Keratinocyte (primary cell): ENCODE results near the gene PGM1. TPM values are rescaled to one million over a fixed set of nuclear protein-coding genes. Genes with fewer than 3 reads are reported as not detected.

Experiments used
- DNase-seq: peaks from one replicate; pipeline ENCODE4 v3.0.0-alpha.2; 2011; ENCODE audit warnings: low read depth, missing footprints, low spot score
- FAIRE-seq: peaks from 2 replicates; lab custom pipeline; 2011; peaks lifted over from hg19 to GRCh38; lab: Jason Lieb, UNC
- H2AFZ ChIP-seq: 2 replicates; pipeline ENCODE4 v1.6.0; 2012; ENCODE audit warnings: low read length, control low read depth, inconsistent platforms; ENCODE audit not compliant: control insufficient read depth
- H3K27ac ChIP-seq: 2 replicates; pipeline ENCODE4 v1.5.1; 2011; ENCODE audit warnings: low read length; ENCODE audit not compliant: control insufficient read depth, insufficient read depth
- H3K27me3 ChIP-seq: 3 replicates; pipeline ENCODE4 v1.6.0; 2011; ENCODE audit warnings: low read length; ENCODE audit not compliant: control insufficient read depth, insufficient read depth; ENCODE audit errors: extremely low read depth
- H3K36me3 ChIP-seq, 2 experiments: 2 replicates in 1 of 2; 3 replicates in 1 of 2; pipeline ENCODE4 v1.5.1; 2011; ENCODE audit warnings: low read length in 2 of 2, mild to moderate bottlenecking in 1 of 2; ENCODE audit not compliant: control insufficient read depth in 2 of 2, insufficient read depth in 2 of 2; ENCODE audit errors: extremely low read depth in 1 of 2
- H3K4me1 ChIP-seq: 3 replicates; pipeline ENCODE4 v1.5.1; 2011; ENCODE audit warnings: low read length; ENCODE audit not compliant: control insufficient read depth, insufficient read depth; ENCODE audit errors: extremely low read depth
- H3K4me2 ChIP-seq: 3 replicates; pipeline ENCODE4 v1.6.0; 2011; ENCODE audit warnings: low read depth, low read length; ENCODE audit not compliant: control insufficient read depth, insufficient read depth; ENCODE audit errors: extremely low read depth
- H3K4me3 ChIP-seq, 3 experiments: fragments of 200-600 bp in 1 of 3; sonication (generic) in 1 of 3; 2 replicates in 2 of 3; 3 replicates in 1 of 3; pipeline ENCODE4 v1.5.1; 2011 to 2016; ENCODE audit warnings: low read length in 3 of 3, mild to moderate bottlenecking in 3 of 3, control low read depth in 2 of 3, inconsistent platforms in 1 of 3, low read depth in 1 of 3, mixed read lengths in 1 of 3, mixed run types in 1 of 3, moderate library complexity in 1 of 3; ENCODE audit not compliant: control insufficient read depth in 2 of 3, insufficient read depth in 2 of 3; ENCODE audit errors: extremely low read depth in 1 of 3
- H3K79me2 ChIP-seq: 2 replicates; pipeline ENCODE4 v1.6.0; 2012; ENCODE audit warnings: low read length; ENCODE audit not compliant: control insufficient read depth, insufficient read depth
- H3K9ac ChIP-seq: 3 replicates; pipeline ENCODE4 v1.6.0; 2011; ENCODE audit warnings: low read length; ENCODE audit not compliant: control insufficient read depth, insufficient read depth; ENCODE audit errors: extremely low read depth
- H3K9me1 ChIP-seq: 3 replicates; pipeline ENCODE4 v1.6.0; 2011; ENCODE audit warnings: low read length; ENCODE audit not compliant: control insufficient read depth, insufficient read depth; ENCODE audit errors: extremely low read depth
- H3K9me3 ChIP-seq: 2 replicates; pipeline ENCODE4 v1.5.1; 2012; ENCODE audit warnings: low read depth, low read length; ENCODE audit not compliant: control insufficient read depth
- H4K20me1 ChIP-seq: 3 replicates; pipeline ENCODE4 v1.6.0; 2011; ENCODE audit warnings: low read length; ENCODE audit not compliant: control insufficient read depth, insufficient read depth; ENCODE audit errors: extremely low read depth
- CTCF ChIP-seq, 3 experiments: IDR thresholded peaks in 1 of 3; conservative IDR thresholded peaks in 1 of 3; optimal IDR thresholded peaks in 1 of 3; 2 replicates in 2 of 3; 3 replicates in 1 of 3; pipeline versions ENCODE3 to v1.5.1; 2011; ENCODE audit warnings: low read length in 3 of 3, mild to moderate bottlenecking in 3 of 3, moderate library complexity in 2 of 3, control low read depth in 1 of 3, inconsistent platforms in 1 of 3; ENCODE audit not compliant: insufficient read depth in 2 of 3; ENCODE audit errors: extremely low read depth in 1 of 3
- EZH2 ChIP-seq: IDR thresholded peaks from one replicate; pipeline ENCODE4 v1.6.1; 2012; ENCODE audit warnings: inconsistent platforms, mild to moderate bottlenecking, low read length, moderate library complexity
- dilution Hi-C: fragments of 300-500 bp; cut with MboI; formaldehyde crosslinking; loops from one replicate; pipeline ENCODE4 v1.7.0; 2020; ENCODE audit warnings: low sequenced_read_pairs; ENCODE audit not compliant: extremely low pct_ligation_motif_present
- polyA plus RNA-seq, 5 experiments: library from polyadenylated mRNA; depleted of rRNA in 3 of 5; stranded (reverse) in 3 of 5; stranded (forward) in 1 of 5; unstranded in 1 of 5; fragments of >200 nt; gene quantifications; 1 replicate in 1 of 5; 2 replicates in 3 of 5; 3 replicates in 1 of 5; pipeline versions ENCODE4 v1.2.1 to v1.2.3, GENCODE V29; 2011 to 2012; ENCODE audit warnings: missing spikeins in 2 of 5, low read depth in 1 of 5, low replicate concordance in 1 of 5

Gene PGM1
- polyA plus RNA-seq, 1 donor (not counting 4 experiments of a cell fraction or from before 2014, with no cell fraction given): 38.9 TPM

DNA sequence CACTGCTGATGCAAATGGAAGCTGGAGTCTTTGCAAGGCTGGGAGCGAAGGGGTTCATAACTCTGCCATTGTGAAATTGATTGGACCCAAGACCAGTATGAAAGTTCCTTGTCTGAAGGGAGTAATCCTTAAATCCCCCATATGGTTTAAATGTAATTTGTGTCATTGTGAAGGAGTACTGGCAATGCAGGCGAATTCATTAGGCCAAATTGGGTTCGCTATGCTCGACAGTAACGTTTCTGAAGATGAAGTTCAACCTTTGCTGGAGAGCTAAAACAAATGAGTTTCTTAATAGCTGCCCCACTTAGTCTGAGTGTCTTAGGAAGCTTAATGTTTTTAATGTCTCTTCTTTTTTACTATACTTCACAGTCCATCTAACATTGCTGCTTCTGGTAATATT, 27.5 kb downstream of the PGM1 start:
- Histone ChIP-seq H3K27ac (no peak overlapping the region), H3K9ac (no peak overlapping the region), H4K20me1 (no peaks in the 10 kb centered on the region), H2AFZ (no peak overlapping the region), H3K36me3 (peaks cover 0 to 1% of the 10 kb centered on the region in 2 experiments), H3K4me2 (no peak overlapping the region), H3K9me3 (no peaks in the 10 kb centered on the region), H3K4me1 (peaks cover 8% of the 10 kb centered on the region), H3K27me3 (no peaks in the 10 kb centered on the region), H3K79me2 (no peaks in the 10 kb centered on the region), H3K9me1 (no peaks in the 10 kb centered on the region), H3K4me3 (no peak overlapping the region)
- TF ChIP-seq EZH2 (no peak), CTCF (optimal IDR thresholded peaks at IDR 0.05 in 1 of 3, IDR thresholded peaks at IDR 0.05 in 1 of 3, conservative IDR thresholded peaks at IDR 0.05 in 1 of 3; ENCODE audit: extremely low read depth in 1 of 3, insufficient read depth in 2 of 3, low read length in 3 of 3) (no peak)
- DNase-seq: no peak
- FAIRE-seq: no peak
- dilution Hi-C loops: no loop called here

DNA sequence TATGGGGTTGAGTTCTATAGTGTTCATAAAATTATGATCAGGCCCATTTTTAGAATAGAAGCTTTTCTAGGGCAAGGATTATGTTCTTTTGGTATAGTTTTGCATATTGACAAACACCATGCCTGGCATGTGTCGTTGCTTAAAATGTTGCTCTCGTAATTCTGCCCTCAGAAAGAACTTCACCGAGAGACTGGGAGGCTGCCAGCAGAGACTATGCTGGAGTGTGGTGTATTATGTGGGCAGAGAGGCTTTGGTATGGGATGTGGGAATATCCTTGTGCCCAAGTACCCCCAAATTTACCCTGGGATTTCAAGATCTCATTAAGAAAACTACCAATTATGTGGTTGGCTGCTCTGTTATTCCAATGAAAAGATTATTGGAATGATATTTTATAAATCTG, 27.9 kb downstream of the PGM1 start:
- no peak for DNase-seq
- dilution Hi-C loops: no loop called here

More for the DNA sequence above, 27.9 kb downstream of the PGM1 start:
- H4K20me1 ChIP-seq: no peaks in the 10 kb centered on the region
- no peak overlapping the region for H2AFZ ChIP-seq
- H3K4me3 ChIP-seq: no peak overlapping the region
- H3K79me2 ChIP-seq: no peaks in the 10 kb centered on the region
- no peaks in the 10 kb centered on the region for H3K27me3 ChIP-seq
- FAIRE-seq: no peak
- H3K9me3 ChIP-seq: no peaks in the 10 kb centered on the region
- H3K9me1 ChIP-seq: no peaks in the 10 kb centered on the region
- H3K9ac ChIP-seq: no peak overlapping the region
- TF ChIP-seq EZH2 (no peak), CTCF (optimal IDR thresholded peaks at IDR 0.05 in 1 of 3, IDR thresholded peaks at IDR 0.05 in 1 of 3, conservative IDR thresholded peaks at IDR 0.05 in 1 of 3; ENCODE audit: extremely low read depth in 1 of 3, insufficient read depth in 2 of 3, low read length in 3 of 3) (no peak)
- H3K4me1 ChIP-seq: peaks cover 8% of the 10 kb centered on the region
- no peak overlapping the region for H3K27ac ChIP-seq
- no peak overlapping the region for H3K4me2 ChIP-seq
- peaks cover 0 to 1% of the 10 kb centered on the region in 2 experiments for H3K36me3 ChIP-seq
